Endothelial cell of umbilical vein (primary cell): ENCODE data around the gene ASL.
"Not testable (repeated sequence)": the region's sequence is repeated elsewhere in the genome, so short reads cannot be mapped to it uniquely, and the experiment has no call there.

ENCODE experiments used
- EZH2 ChIP-seq: IDR thresholded peaks from 2 replicates; pipeline ENCODE4 v1.6.1; 2012; ENCODE audit warnings: borderline replicate concordance, low read depth, mild to moderate bottlenecking, moderate library complexity, low read length, inconsistent platforms; ENCODE audit not compliant: severe bottlenecking
- POLR2A ChIP-seq: IDR thresholded peaks from 2 replicates; pipeline ENCODE4 v1.6.1; 2012; ENCODE audit warnings: low read depth, mild to moderate bottlenecking, control low read depth, low read length
- POLR2AphosphoS5 ChIP-seq: IDR thresholded peaks from 2 replicates; pipeline ENCODE4 v1.6.1; 2012; ENCODE audit warnings: low read depth, mild to moderate bottlenecking, control low read depth, low read length, moderate library complexity; ENCODE audit not compliant: insufficient read depth
- TF ChIP-seq, protein P1 (sequence below), 2 donors: IDR thresholded peaks; 1 replicate in 1 of 2; 2 replicates in 1 of 2; pipeline ENCODE4 v1.5.1; 2011; ENCODE audit warnings: low read length in 2 of 2, mild to moderate bottlenecking in 2 of 2, moderate library complexity in 2 of 2, control low read depth in 1 of 2, inconsistent platforms in 1 of 2, low read depth in 1 of 2; ENCODE audit not compliant: insufficient read depth in 1 of 2; ENCODE audit errors: extremely low read depth in 1 of 2

DNA sequence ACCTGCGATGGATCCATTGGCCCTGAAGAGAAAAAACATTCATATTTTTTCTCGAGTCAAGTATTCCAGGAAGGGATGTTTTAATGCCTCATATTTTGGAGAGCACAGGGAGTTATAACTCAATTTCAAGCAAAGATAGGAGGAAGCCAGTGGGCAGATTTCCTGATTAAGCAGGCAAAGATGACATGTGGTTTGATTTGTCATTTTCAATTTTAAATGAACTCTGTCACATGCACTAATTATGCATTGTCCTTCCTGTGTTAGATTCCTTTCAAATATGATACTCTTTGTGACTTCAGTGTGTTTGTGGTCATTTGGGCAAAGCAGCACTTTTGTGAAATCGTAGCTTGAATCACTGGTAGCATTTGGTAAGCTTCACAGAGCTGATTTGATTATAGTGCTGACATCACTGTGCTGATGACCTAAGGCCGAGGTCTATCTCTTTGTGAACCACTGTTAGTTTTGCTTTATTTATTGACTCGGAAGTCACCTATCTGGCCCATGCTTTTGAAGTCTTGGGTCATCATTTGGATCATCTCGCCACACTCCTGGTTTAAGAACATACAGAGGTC is 50.2 kb downstream of the ASL start:
- TF ChIP-seq, protein P1, sequence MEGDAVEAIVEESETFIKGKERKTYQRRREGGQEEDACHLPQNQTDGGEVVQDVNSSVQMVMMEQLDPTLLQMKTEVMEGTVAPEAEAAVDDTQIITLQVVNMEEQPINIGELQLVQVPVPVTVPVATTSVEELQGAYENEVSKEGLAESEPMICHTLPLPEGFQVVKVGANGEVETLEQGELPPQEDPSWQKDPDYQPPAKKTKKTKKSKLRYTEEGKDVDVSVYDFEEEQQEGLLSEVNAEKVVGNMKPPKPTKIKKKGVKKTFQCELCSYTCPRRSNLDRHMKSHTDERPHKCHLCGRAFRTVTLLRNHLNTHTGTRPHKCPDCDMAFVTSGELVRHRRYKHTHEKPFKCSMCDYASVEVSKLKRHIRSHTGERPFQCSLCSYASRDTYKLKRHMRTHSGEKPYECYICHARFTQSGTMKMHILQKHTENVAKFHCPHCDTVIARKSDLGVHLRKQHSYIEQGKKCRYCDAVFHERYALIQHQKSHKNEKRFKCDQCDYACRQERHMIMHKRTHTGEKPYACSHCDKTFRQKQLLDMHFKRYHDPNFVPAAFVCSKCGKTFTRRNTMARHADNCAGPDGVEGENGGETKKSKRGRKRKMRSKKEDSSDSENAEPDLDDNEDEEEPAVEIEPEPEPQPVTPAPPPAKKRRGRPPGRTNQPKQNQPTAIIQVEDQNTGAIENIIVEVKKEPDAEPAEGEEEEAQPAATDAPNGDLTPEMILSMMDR (IDR thresholded peaks at IDR 0.05; ENCODE audit: extremely low read depth in 1 of 2, insufficient read depth in 1 of 2, low read depth in 1 of 2, low read length in 2 of 2) = not testable (repeated sequence)
- not testable (repeated sequence) for TF ChIP-seq EZH2, POLR2AphosphoS5, POLR2A
